LNCAP (cell line): ENCODE results near the gene MAP6.

ENCODE experiments used
- TF ChIP-seq, protein P1 (sequence below): fragments of 450-650 bp; IDR thresholded peaks from 2 replicates; pipeline ENCODE4 v1.5.1; 2017; ENCODE audit warnings: mild to moderate bottlenecking

Gene MAP6

DNA sequence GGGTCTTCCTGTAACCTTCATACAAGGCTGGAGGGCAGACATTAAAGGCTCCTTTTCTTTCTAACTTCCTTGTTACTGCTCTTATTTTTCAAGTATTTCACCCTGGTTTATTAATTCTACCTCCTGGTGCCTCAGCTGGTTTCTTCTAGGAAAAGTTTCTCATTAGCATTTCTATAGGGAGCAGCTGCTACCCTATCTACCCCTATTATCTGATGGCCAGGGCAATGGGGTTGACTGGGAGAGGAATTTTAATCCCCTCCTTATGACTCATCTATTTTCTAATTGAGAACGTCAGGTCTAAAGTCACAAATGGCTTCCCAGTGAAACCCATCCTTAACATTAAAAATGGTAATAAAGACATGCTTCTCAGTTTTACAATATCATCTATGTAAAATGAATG, 5.0 kb downstream of the MAP6 start:
- TF ChIP-seq, protein P1, sequence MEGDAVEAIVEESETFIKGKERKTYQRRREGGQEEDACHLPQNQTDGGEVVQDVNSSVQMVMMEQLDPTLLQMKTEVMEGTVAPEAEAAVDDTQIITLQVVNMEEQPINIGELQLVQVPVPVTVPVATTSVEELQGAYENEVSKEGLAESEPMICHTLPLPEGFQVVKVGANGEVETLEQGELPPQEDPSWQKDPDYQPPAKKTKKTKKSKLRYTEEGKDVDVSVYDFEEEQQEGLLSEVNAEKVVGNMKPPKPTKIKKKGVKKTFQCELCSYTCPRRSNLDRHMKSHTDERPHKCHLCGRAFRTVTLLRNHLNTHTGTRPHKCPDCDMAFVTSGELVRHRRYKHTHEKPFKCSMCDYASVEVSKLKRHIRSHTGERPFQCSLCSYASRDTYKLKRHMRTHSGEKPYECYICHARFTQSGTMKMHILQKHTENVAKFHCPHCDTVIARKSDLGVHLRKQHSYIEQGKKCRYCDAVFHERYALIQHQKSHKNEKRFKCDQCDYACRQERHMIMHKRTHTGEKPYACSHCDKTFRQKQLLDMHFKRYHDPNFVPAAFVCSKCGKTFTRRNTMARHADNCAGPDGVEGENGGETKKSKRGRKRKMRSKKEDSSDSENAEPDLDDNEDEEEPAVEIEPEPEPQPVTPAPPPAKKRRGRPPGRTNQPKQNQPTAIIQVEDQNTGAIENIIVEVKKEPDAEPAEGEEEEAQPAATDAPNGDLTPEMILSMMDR = no peak

DNA sequence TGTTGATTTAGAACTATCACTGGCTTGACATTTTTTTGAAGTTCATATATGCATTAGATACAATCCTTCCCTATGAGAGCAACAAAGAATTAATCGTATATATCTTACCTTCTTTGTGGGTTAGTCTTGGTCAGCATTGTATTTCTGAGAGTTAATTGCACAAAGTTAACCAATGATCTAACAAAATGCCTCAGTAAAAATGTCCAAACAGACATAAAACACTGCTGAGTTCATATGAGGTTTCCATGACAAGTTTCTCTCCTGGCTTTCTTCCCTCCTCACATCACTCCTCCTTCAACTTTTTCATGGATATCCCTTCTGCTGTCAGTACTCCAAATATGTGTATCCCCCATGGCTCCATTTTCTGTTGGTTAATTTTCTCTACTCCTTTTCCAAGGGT, 9.0 kb downstream of the MAP6 start:
- TF ChIP-seq, protein P1 = no peak

DNA sequence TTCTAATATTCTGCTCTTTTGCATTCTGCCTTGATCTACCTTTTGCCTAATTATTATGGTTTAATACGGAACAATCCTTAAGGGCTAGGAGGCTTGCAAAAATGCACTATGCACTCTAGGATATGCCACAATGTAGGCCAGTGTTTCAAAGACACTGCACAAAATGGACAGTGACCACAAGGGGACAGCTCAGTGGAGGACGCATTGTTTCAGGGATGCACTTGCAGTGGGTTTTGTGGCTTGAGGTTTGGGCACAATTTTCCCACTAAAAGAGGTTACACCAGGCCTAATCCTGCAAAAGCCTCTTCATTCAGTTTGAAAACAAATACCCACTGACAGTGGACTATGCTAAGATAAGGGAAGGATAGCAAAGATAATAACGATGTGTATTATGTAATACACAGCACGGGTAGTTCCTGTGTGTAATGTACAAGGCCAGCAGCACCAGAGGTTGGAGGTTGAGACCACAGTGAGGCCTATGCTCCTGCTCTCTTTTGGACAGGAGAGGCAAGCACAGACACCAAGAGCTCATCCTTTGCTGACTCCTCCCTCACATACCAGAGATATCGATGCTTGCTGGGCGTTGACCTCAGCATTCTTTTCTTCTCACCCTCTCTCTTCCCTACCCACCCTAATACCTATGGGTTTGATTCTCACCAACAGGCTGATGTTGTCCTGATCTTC, 12.7 kb downstream of the MAP6 start:
- TF ChIP-seq, protein P1 = no peak

DNA sequence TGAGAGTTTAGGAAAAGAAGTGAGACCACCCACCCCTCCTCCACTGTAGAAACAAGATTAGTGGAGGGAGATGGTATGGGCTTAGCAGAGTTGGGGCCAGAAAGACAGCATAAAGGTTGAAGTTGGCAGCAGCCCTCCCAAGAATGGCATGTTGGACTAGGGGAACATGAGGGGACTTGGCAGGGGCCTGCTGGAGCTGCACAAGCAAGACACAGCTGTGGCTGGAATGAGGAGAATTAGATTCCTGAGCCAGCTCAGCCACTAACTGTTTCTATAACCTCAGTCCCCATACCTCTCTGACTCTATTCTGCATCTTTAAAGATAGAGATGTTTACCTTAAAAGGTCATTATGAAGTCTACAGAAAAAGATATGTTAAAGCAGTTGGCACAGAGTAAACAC, 13.2 kb downstream of the MAP6 start:
- TF ChIP-seq, protein P1 = no peak

DNA sequence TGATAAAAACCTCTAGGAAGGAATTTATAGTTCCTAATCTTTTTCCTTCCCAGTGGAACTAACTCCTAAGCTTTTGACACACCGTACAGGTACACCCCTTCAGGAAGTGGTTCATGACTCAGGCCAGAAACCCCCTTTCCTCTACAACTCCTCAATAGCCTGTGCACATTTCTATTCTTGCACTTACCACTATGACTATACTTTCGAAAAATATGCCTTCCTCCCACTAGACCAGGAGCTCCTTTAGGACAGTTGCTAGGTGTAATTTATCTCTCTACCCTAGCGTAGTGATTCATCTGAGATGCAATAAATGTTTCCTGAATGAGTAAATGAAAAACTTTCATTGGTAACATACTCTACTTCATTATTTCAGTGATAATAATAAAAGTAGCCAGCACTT, 14.5 kb downstream of the MAP6 start:
- TF ChIP-seq, protein P1 = no peak

DNA sequence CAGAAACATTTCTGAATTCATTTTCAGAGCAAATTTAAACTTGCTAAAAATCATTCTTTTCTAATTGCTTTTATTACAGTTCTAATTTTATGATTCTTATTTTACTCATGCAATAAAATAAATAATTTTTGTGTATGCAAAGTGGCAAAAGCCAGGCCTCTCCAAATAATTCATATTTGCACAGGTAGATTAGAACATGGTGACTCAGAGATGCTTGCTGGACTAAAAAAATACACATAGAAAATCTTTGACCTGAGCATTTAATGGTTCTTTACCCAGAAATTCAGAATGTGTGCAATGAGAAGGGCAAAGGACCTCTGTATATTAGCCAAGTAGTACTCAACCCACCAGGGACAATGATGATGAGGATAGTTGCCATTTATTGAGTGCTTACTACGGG, 15.3 kb downstream of the MAP6 start:
- TF ChIP-seq, protein P1 = no peak

DNA sequence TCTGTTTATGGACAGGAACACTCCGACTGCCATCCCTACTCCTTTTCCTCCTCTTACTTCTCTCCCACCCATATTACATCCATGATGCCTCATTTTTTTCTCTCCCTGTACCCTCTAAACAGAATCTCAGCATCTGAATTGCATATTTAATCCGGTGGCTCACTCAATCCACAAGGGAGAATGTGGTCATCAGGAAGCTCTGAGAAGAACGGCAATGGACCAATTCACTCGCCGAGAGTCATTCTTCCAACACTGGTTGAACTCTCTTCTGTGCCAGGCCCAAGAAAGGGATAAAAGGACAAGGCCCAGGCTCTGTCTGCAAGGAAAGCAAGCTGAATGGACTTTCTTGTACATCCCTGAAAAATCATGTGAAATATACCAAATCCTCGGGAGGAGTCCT, 15.9 kb downstream of the MAP6 start:
- TF ChIP-seq, protein P1 = no peak

DNA sequence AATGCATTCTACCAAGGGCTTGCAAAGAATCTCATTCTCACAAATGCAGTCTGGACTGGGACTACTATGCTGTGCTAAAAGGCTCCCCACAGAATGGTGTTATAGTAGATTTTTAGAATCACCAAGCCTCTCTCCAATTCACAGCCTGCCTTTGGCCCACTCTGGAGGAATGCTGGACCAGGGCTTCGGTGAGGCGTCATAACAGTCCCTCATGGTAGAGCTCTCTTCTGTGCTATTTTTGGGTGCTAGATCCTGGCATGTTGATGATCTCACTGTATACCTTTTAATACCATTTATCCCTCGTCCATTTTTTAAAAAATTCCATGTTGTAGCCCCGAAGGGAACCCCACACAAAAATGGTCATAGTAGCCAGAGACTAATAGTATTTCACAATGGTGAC, 17.6 kb downstream of the MAP6 start:
- TF ChIP-seq, protein P1 = no peak
